ENCODE results near the gene PLAC1.
A peak's percentile ranks its signal among the peaks of the same experiment; 100 is the strongest.

PLAC1 gene

DNA sequence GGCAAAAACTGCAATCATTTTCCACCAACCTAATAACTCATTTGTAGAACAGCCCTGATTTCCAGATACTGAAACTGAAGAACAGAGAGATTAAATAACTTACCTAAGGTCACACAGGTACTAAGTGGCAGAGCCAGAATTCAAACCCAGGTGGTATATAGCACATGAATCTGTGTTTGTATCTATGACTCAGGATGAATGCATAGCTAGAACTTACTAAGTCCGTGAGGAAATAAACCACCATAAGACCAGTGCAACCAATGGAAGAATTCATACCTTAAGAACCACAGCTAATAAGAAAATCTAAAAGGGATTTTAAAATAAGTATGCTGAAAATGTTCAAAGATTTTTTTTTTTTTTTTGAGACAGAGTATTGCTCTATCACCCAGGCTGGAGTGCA, 1.5 kb upstream of the PLAC1 start:
- TF ChIP-seq, protein P1, sequence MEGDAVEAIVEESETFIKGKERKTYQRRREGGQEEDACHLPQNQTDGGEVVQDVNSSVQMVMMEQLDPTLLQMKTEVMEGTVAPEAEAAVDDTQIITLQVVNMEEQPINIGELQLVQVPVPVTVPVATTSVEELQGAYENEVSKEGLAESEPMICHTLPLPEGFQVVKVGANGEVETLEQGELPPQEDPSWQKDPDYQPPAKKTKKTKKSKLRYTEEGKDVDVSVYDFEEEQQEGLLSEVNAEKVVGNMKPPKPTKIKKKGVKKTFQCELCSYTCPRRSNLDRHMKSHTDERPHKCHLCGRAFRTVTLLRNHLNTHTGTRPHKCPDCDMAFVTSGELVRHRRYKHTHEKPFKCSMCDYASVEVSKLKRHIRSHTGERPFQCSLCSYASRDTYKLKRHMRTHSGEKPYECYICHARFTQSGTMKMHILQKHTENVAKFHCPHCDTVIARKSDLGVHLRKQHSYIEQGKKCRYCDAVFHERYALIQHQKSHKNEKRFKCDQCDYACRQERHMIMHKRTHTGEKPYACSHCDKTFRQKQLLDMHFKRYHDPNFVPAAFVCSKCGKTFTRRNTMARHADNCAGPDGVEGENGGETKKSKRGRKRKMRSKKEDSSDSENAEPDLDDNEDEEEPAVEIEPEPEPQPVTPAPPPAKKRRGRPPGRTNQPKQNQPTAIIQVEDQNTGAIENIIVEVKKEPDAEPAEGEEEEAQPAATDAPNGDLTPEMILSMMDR (IDR thresholded peaks at IDR 0.05; ENCODE audit: low read depth, low read length): no peak
- no peak for DNase-seq (ENCODE audit: extremely low read depth, low read depth)

DNA sequence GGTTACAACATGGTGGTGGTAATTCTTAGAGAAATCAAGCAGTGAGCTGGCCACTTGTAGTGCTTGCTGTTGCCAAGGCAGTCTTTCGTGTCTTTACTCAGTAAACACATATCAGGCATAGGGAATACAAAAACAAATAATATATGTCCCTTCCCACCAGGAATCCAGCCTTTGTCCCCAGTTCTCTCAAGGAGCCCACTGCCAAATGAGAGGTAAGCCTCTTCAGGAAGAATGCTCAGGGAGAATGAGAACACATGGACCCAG, 421 bp upstream of the PLAC1 start:
- TF ChIP-seq, protein P1 (IDR thresholded peaks at IDR 0.05; ENCODE audit: low read depth, low read length): no peak
- no peak for DNase-seq (ENCODE audit: extremely low read depth, low read depth)

DNA sequence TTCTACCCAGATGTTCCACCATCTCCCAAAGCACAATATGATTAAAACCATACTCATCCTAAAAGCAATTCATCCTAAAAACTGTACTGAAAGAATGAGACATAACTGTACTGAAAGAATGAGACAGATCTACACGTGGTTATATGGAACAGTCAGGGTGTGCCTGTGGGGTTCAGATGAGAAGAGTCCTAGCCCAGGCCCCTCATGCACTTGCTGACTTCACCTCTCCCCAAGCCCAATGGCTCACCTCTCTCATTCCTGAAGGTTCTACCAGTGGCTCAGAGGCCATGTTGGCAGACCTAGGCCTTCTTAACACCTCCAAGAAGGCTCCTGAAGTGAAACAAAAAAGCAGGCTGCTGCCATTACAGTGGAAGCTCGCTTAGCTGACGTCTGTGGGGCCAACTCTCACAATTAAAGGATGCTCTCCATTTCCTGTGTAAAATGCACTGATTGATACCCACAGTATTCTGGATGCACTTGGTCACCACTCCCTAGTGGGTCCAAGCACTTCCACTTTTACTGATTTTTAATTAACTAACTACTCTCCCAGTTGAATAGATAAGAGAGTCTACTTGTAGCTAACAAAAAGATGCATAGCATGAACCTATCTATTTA, 3.8 kb downstream of the PLAC1 start:
- TF ChIP-seq, protein P1 (IDR thresholded peaks at IDR 0.05; ENCODE audit: low read depth, low read length): no peak
- no peak for DNase-seq (ENCODE audit: extremely low read depth, low read depth)

DNA sequence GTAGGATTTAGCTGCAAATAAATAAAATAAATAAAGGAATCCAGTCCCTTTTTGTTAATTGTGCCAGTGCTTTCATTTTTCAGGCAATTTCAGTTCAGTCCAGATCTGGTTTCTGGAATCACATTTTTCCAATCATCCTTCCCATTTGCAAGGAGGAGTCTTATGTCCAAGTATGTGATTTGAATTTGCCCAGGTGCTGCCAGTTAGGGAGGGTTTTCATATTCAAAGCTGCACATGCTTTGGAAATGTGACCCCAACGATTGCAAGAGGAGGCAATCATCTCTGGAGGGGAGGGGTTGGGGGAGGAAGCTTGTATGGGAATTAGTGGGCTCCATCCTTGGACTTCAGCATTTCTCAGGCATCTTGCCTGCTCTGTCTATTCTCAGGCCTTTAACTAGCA, 4.4 kb downstream of the PLAC1 start:
- TF ChIP-seq, protein P1 (IDR thresholded peaks at IDR 0.05; ENCODE audit: low read depth, low read length): no peak
- DNase-seq (ENCODE audit: extremely low read depth, low read depth): peak; percentile 65

DNA sequence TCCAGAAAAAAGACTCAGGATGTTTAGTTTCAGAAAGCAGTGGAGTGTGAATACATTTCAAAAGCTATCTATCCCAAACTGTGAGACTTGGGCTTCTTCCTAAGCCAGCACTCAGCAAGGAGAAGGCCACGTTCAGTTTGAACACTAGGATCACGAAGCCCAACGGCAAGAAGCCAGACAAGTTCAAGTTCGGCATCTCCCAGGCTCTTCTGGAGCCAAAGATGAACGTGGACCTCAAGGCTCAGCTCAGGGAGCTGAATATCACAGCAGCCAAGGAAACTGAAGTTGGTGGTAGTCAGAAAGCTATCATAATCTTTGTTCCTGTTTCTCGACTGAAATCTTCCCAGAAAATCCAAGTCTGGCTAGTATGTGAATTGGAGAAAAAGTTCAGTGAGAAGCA, 7.6 kb downstream of the PLAC1 start:
- TF ChIP-seq, protein P1 (IDR thresholded peaks at IDR 0.05; ENCODE audit: low read depth, low read length): no peak
- peak; percentile 20 for DNase-seq (ENCODE audit: extremely low read depth, low read depth)

DNA sequence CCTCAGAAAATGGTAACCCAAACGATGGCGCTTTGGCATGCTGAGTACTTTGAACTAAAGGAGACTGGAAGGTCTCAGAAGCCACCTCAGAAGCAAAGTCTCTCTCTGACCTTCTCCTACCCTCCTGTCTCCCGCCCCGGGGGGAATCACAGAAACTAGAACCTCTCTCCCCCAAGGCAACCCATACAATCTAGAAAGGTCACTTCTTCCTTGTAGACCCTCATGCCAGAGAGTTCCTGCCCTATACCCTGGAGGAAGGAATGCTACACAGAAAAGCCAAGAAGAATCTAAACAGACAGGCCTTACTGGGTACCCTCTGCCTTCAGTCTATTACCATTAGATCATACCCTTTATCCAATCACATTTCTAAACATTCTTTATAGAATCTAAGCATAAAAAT, 8.5 kb downstream of the PLAC1 start:
- TF ChIP-seq, protein P1 (IDR thresholded peaks at IDR 0.05; ENCODE audit: low read depth, low read length): no peak
- no peak for DNase-seq (ENCODE audit: extremely low read depth, low read depth)

DNA sequence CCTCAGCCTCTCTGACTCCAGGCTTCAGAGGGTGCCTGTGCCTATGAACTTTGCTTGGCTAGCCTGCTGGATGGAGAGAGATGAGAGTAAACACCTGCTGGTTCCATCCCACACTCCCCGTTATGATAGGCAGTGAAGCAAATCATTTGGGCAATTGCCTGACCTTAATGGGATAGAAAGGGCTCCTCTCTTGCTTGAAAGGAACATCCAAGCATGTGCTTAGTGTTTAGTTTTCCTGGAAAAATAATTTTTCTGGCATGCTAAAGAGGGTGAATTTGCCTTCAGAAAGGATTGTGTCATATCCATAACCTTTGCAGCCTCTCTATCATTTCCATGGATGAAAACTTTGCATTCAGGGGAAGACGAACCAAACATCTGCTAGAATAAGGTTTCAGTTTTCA, 10.8 kb downstream of the PLAC1 start:
- TF ChIP-seq, protein P1 (IDR thresholded peaks at IDR 0.05; ENCODE audit: low read depth, low read length): no peak
- peak; percentile 24 for DNase-seq (ENCODE audit: extremely low read depth, low read depth)
